Prostate gland (tissue), 2 donors: ENCODE results near the gene ATP6V0E2. TPM values are rescaled to one million over a fixed set of nuclear protein-coding genes. Genes with fewer than 3 reads are reported as not detected.
A peak's percentile ranks its signal among the peaks of the same experiment; 100 is the strongest.

Experiments used
- DNase-seq: peaks from one replicate; pipeline ENCODE4 v3.0.0-alpha.2; 2019; ENCODE audit warnings: low spot score
- H3K27ac ChIP-seq, 2 donors: fragments of 200-600 bp; sonication (generic); 2 replicates each; pipeline ENCODE4 v1.5.1; 2017 to 2019
- H3K27me3 ChIP-seq: fragments of 200-600 bp; sonication (generic); replicated peaks from 2 replicates; pipeline ENCODE4 v1.5.1; 2019; ENCODE audit not compliant: insufficient read depth
- H3K36me3 ChIP-seq, 2 donors: fragments of 200-600 bp; sonication (generic); 1 replicate in 1 of 2; 2 replicates in 1 of 2; pipeline versions ENCODE4 v1.5.1 to v1.8.1; 2017 to 2019
- H3K4me1 ChIP-seq: fragments of 200-600 bp; sonication (generic); replicated peaks from 2 replicates; pipeline ENCODE4 v1.5.1; 2019
- H3K4me3 ChIP-seq, 2 donors: fragments of 200-600 bp; sonication (generic); 2 replicates each; pipeline ENCODE4 v1.5.1; 2017 to 2019
- H3K9me3 ChIP-seq: fragments of 200-600 bp; sonication (generic); 2 replicates; pipeline ENCODE4 v1.5.1; 2017
- CTCF ChIP-seq, 4 experiments: fragments of 200-600 bp in 2 of 4; fragments of 450-650 bp in 2 of 4; sonication (generic) in 2 of 4; IDR thresholded peaks; 1 replicate in 3 of 4; 2 replicates in 1 of 4; pipeline ENCODE4 v1.5.1; 2016 to 2019; ENCODE audit warnings: antibody characterized with exemption in 4 of 4, mild to moderate bottlenecking in 2 of 4, moderate library complexity in 2 of 4
- POLR2A ChIP-seq: fragments of 450-650 bp; IDR thresholded peaks from one replicate; pipeline ENCODE4 v1.6.1; 2016; ENCODE audit warnings: antibody characterized with exemption, mild to moderate bottlenecking
- POLR2AphosphoS5 ChIP-seq: sonication (generic); formaldehyde crosslinking; IDR thresholded peaks from one replicate; pipeline ENCODE4 v1.6.1; 2017; ENCODE audit warnings: antibody characterized with exemption
- WGBS: methylation state at CpG from one replicate; pipeline ENCODE4 v1.1.5; 2018; 5-methylcytosine and 5-hydroxymethylcytosine counted together
- intact Hi-C: fragments of 100-400 bp; cut with DNase I; formaldehyde crosslinking; loops from one replicate; pipeline ENCODE4 v1.14.2; 2022
- total RNA-seq, 2 donors: library from RNA; depleted of rRNA; stranded (reverse); fragments of >200 nt; gene quantifications; one replicate each; pipeline ENCODE4 v1.1.0, GENCODE V29; 2016

Gene ATP6V0E2
- total RNA-seq, 2 donors from 2014 or later, result 67.3 to 95.3 TPM

- WGBS, result 93% methylated on average over 8 of the region's 8 CpGs
- intact Hi-C loops, result no loop called here
- H3K27ac ChIP-seq, result no peak overlapping the region
- no peak overlapping the region for H3K4me3 ChIP-seq
- no peak for DNase-seq
- H3K9me3 ChIP-seq, result no peaks in the 10 kb centered on the region
- no peaks in the 10 kb centered on the region for H3K27me3 ChIP-seq
- TF ChIP-seq CTCF (IDR thresholded peaks at IDR 0.05) (no peak), POLR2A (no peak), POLR2AphosphoS5 (no peak)
- no peaks in the 10 kb centered on the region for H3K36me3 ChIP-seq
- no peaks in the 10 kb centered on the region for H3K4me1 ChIP-seq
Observed at GRCh38 chr7:149856583-149856982, 17.2 kb upstream of the ATP6V0E2 start.

- no peaks in the 10 kb centered on the region for H3K9me3 ChIP-seq
- TF ChIP-seq POLR2AphosphoS5 (no peak), POLR2A (no peak), CTCF (IDR thresholded peaks at IDR 0.05) (no peak)
- no peak for DNase-seq
- WGBS, result 94% methylated on average over 6 of the region's 6 CpGs
- H3K36me3 ChIP-seq, result peaks cover 0 to under 1% of the 10 kb centered on the region in 2 donors
- intact Hi-C loops, result no loop called here
- no peaks in the 10 kb centered on the region for H3K4me1 ChIP-seq
- H3K27ac ChIP-seq, result no peak overlapping the region
- H3K27me3 ChIP-seq, result no peaks in the 10 kb centered on the region
- no peak overlapping the region for H3K4me3 ChIP-seq
Observed at GRCh38 chr7:149859369-149859768, 14.4 kb upstream of the ATP6V0E2 start.

GRCh38 chr7:149859876-149860275 is 13.9 kb upstream of the ATP6V0E2 start:
- WGBS, result 76% methylated on average over 4 of the region's 4 CpGs
- H3K36me3 ChIP-seq, result peaks cover 0 to 5% of the 10 kb centered on the region in 2 donors
- intact Hi-C loops, result no loop called here

GRCh38 chr7:149860821-149861727 is 12.7 kb upstream of the ATP6V0E2 start:
- H3K4me3 ChIP-seq, result no peak overlapping the region
- no peak for DNase-seq
- intact Hi-C loops, result no loop called here
- H3K9me3 ChIP-seq, result no peaks in the 10 kb centered on the region
- H3K4me1 ChIP-seq, result no peaks in the 10 kb centered on the region
- no peak overlapping the region for H3K27ac ChIP-seq
- TF ChIP-seq CTCF (IDR thresholded peaks at IDR 0.05) (peak in 2 of 4 experiments; percentile 7 to 17), POLR2AphosphoS5 (no peak), POLR2A (no peak)
- peaks cover 5% of the 10 kb centered on the region in 2 donors for H3K36me3 ChIP-seq
- WGBS, result 80% methylated on average over 45 of the region's 45 CpGs
- no peaks in the 10 kb centered on the region for H3K27me3 ChIP-seq

More at GRCh38 chr7:149859876-149860275, 13.9 kb upstream of the ATP6V0E2 start:
- no peak overlapping the region for H3K27ac ChIP-seq
- H3K9me3 ChIP-seq, result no peaks in the 10 kb centered on the region
- TF ChIP-seq POLR2AphosphoS5, result no peak
- TF ChIP-seq POLR2A, result no peak
- no peak for TF ChIP-seq CTCF (IDR thresholded peaks at IDR 0.05)
- no peaks in the 10 kb centered on the region for H3K4me1 ChIP-seq
- H3K27me3 ChIP-seq, result no peaks in the 10 kb centered on the region
- H3K4me3 ChIP-seq, result no peak overlapping the region
- no peak for DNase-seq

- Histone ChIP-seq H3K4me1 (no peaks in the 10 kb centered on the region), H3K9me3 (no peaks in the 10 kb centered on the region), H3K27ac (no peak overlapping the region), H3K36me3 (peaks cover 5% of the 10 kb centered on the region in 2 donors), H3K27me3 (no peaks in the 10 kb centered on the region), H3K4me3 (no peak overlapping the region)
- intact Hi-C loops, result no loop called here
- TF ChIP-seq POLR2A (no peak), POLR2AphosphoS5 (no peak), CTCF (IDR thresholded peaks at IDR 0.05) (no peak)
- WGBS, result 95% methylated on average over 16 of the region's 16 CpGs
- DNase-seq, result no peak
Observed at GRCh38 chr7:149861728-149862045, 12.1 kb upstream of the ATP6V0E2 start.
